HCT116 (cell line): ENCODE results near the gene TTC19. TPM values are rescaled to one million over a fixed set of nuclear protein-coding genes. Genes with fewer than 3 reads are reported as not detected.

Experiments used
- ATAC-seq: fragments of 200-7000 bp; cut with Tn5 transposase; 2 replicates; pipeline ENCODE4 v1.9.1; 2020; ENCODE audit warnings: mild to moderate bottlenecking, moderate library complexity
- BruUV-seq: library from RNA; stranded (reverse); fragments of 400-500 nt; replicated peaks from 2 replicates; lab custom pipeline; 2021; lab: Mats Ljungman, UMichigan
- CTCF ChIA-PET: fragments of 300-600 bp; sonication (Branson Sonifier 250); formaldehyde crosslinking; loops from one replicate; lab custom pipeline; 2021; ENCODE audit warnings: antibody characterized with exemption; lab: Charles Lee
- POLR2A ChIA-PET: fragments of 300-600, 350-600 bp; sonication (Branson Sonifier 250); formaldehyde crosslinking; loops from one replicate; lab custom pipeline; 2021; ENCODE audit warnings: antibody characterized with exemption; lab: Charles Lee
- RAD21 ChIA-PET, 2 experiments: fragments of 300-600 bp; sonication (Branson Sonifier 250); formaldehyde crosslinking; loops; one replicate each; lab custom pipeline; 2023; ENCODE audit warnings: low total read pairs in 2 of 2; ENCODE audit not compliant: uncharacterized antibody in 2 of 2, unreplicated experiment in 2 of 2, low non-redundant PET in 1 of 2; lab: Charles Lee
- DNase-seq: peaks from one replicate; pipeline ENCODE4 v3.0.0-alpha.2; 2010; ENCODE audit warnings: low read depth, low spot score
- H2AFZ ChIP-seq: fragments of 200-600 bp; shearing (Covaris generic), sonication (generic); 2 replicates; pipeline ENCODE4 v1.6.1; 2017; ENCODE audit warnings: low read depth, mixed run types, mixed read lengths, antibody characterized with exemption, low read length; ENCODE audit not compliant: poor library complexity, severe bottlenecking
- H3K27ac ChIP-seq: 2 replicates; pipeline ENCODE4 v1.5.1; 2012; ENCODE audit warnings: low read depth, low read length
- H3K27me3 ChIP-seq: fragments of 200-600 bp; sonication (generic); 2 replicates; pipeline ENCODE4 v1.6.1; 2016; ENCODE audit warnings: mixed run types, low read length, mixed read lengths; ENCODE audit not compliant: insufficient read depth
- H3K36me3 ChIP-seq, 2 experiments: fragments of 200-500 bp in 1 of 2; fragments of 200-600 bp in 1 of 2; sonication (Bioruptor generic) in 1 of 2; sonication (generic) in 1 of 2; 2 replicates each; pipeline versions ENCODE4 v1.5.1 to v1.6.1; 2014 to 2016; ENCODE audit warnings: low read length in 2 of 2, inconsistent platforms in 1 of 2, mixed read lengths in 1 of 2, mixed run types in 1 of 2; ENCODE audit not compliant: insufficient read depth in 2 of 2, control insufficient read depth in 1 of 2
- H3K4me1 ChIP-seq, 2 experiments: fragments of 200-600 bp in 1 of 2; sonication (generic) in 1 of 2; 2 replicates each; pipeline versions ENCODE4 v1.5.1 to v1.6.1; 2012 to 2017; ENCODE audit warnings: low read length in 2 of 2, inconsistent platforms in 1 of 2, mild to moderate bottlenecking in 1 of 2, mixed read lengths in 1 of 2, mixed run types in 1 of 2, moderate library complexity in 1 of 2; ENCODE audit not compliant: insufficient read depth in 2 of 2, control insufficient read depth in 1 of 2
- H3K4me2 ChIP-seq: fragments of 200-600 bp; sonication (generic); 2 replicates; pipeline ENCODE4 v1.6.1; 2017; ENCODE audit warnings: mixed run types, low read length, mixed read lengths
- H3K4me3 ChIP-seq, 2 experiments: fragments of 200-600 bp in 1 of 2; sonication (generic) in 1 of 2; replicated peaks in 1 of 2; 2 replicates each; pipeline ENCODE4 v1.5.1; 2011 to 2016; ENCODE audit warnings: low read length in 2 of 2, control low read depth in 1 of 2, low read depth in 1 of 2, mild to moderate bottlenecking in 1 of 2, mixed read lengths in 1 of 2, mixed run types in 1 of 2
- H3K79me2 ChIP-seq: fragments of 200-600 bp; sonication (generic); 2 replicates; pipeline ENCODE4 v1.6.1; 2017; ENCODE audit warnings: mild to moderate bottlenecking, mixed run types, low read length, moderate library complexity, mixed read lengths; ENCODE audit not compliant: insufficient read depth
- H3K9ac ChIP-seq: fragments of 200-600 bp; sonication (generic); 2 replicates; pipeline ENCODE4 v1.6.1; 2016; ENCODE audit warnings: low read length, mixed read lengths
- H3K9me2 ChIP-seq: fragments of 200-600 bp; sonication (generic), shearing (Covaris generic); 2 replicates; pipeline ENCODE4 v1.6.1; 2017; ENCODE audit warnings: mixed run types, mild to moderate bottlenecking, moderate library complexity; ENCODE audit not compliant: insufficient read depth
- H3K9me3 ChIP-seq, 2 experiments: fragments of 200-500 bp in 1 of 2; fragments of 200-600 bp in 1 of 2; sonication (Bioruptor generic) in 1 of 2; sonication (generic) in 1 of 2; 2 replicates each; pipeline ENCODE4 v1.6.1; 2014 to 2017; ENCODE audit warnings: low read length in 2 of 2, mixed read lengths in 2 of 2, inconsistent platforms in 1 of 2, low read depth in 1 of 2, mild to moderate bottlenecking in 1 of 2, mixed run types in 1 of 2, moderate library complexity in 1 of 2; ENCODE audit not compliant: control insufficient read depth in 1 of 2, insufficient read depth in 1 of 2
- H4K20me1 ChIP-seq: fragments of 200-600 bp; sonication (generic), shearing (Covaris generic); 2 replicates; pipeline ENCODE4 v1.6.1; 2017; ENCODE audit warnings: mixed run types, mild to moderate bottlenecking, moderate library complexity; ENCODE audit not compliant: insufficient read depth
- ATF3 ChIP-seq: IDR thresholded peaks from 2 replicates; pipeline ENCODE4 v1.6.1; 2012
- CBX3 ChIP-seq: IDR thresholded peaks from 2 replicates; pipeline ENCODE4 v1.6.1; 2012; ENCODE audit warnings: low read depth
- CEBPB ChIP-seq: IDR thresholded peaks from 2 replicates; pipeline ENCODE4 v1.6.1; 2012; ENCODE audit warnings: low read depth
- EZH2 ChIP-seq: fragments of 200-600 bp; sonication (generic); IDR thresholded peaks from 2 replicates; pipeline ENCODE4 v1.6.1; 2017; ENCODE audit warnings: antibody characterized with exemption, mixed run types
- EZH2phosphoT487 ChIP-seq: fragments of 200-600 bp; IDR thresholded peaks from 2 replicates; pipeline ENCODE4 v1.6.1; 2018; ENCODE audit warnings: antibody characterized with exemption, borderline replicate concordance
- FOSL1 ChIP-seq: IDR thresholded peaks from 2 replicates; pipeline ENCODE4 v1.6.1; 2012; ENCODE audit warnings: low read depth
- JUND ChIP-seq: IDR thresholded peaks from 2 replicates; pipeline ENCODE4 v1.6.1; 2012
- POLR2A ChIP-seq: IDR thresholded peaks from 2 replicates; pipeline ENCODE4 v1.7.0; 2011; ENCODE audit warnings: borderline replicate concordance; ENCODE audit not compliant: insufficient read depth, insufficient read length; ENCODE audit errors: extremely low read depth
- REST ChIP-seq: IDR thresholded peaks from 2 replicates; pipeline ENCODE4 v1.6.1; 2012; ENCODE audit warnings: low read depth
- SP1 ChIP-seq: IDR thresholded peaks from 2 replicates; pipeline ENCODE4 v1.6.1; 2012; ENCODE audit warnings: low read depth
- SRF ChIP-seq: IDR thresholded peaks from 2 replicates; pipeline ENCODE4 v1.6.1; 2012; ENCODE audit warnings: low read depth
- TCF7L2 ChIP-seq: IDR thresholded peaks from 2 replicates; pipeline ENCODE4 v1.7.0; 2011; ENCODE audit warnings: borderline replicate concordance, inconsistent platforms; ENCODE audit not compliant: insufficient read depth, insufficient read length; ENCODE audit errors: extremely low read depth
- YY1 ChIP-seq: IDR thresholded peaks from 2 replicates; pipeline ENCODE4 v1.6.1; 2011; ENCODE audit warnings: low read length, low read depth, moderate library complexity, mild to moderate bottlenecking; ENCODE audit not compliant: insufficient replicate concordance; ENCODE audit errors: extremely low read depth
- ZFX ChIP-seq: fragments of 450-650 bp; IDR thresholded peaks from 2 replicates; pipeline ENCODE4 v1.6.1; 2017
- intact Hi-C: fragments of 100-400 bp; cut with micrococcal nuclease; formaldehyde crosslinking; loops from 2 replicates; pipeline ENCODE4 v1.10.0; 2022
- total RNA-seq: library from RNA; stranded (reverse); gene quantifications from one replicate; pipeline ENCODE4 v1.2.1, GENCODE V29; 2021; ENCODE audit not compliant: unreplicated experiment
- TF ChIP-seq, protein P1 (sequence below), 3 experiments: fragments of 200-600 bp in 1 of 3; sonication (generic) in 1 of 3; IDR thresholded peaks in 2 of 3; conservative IDR thresholded peaks in 1 of 3; 2 replicates each; pipeline ENCODE4 v1.5.1; 2012 to 2017; ENCODE audit warnings: low read depth in 2 of 3, low read length in 2 of 3, antibody characterized with exemption in 1 of 3, borderline replicate concordance in 1 of 3, control low read depth in 1 of 3, mild to moderate bottlenecking in 1 of 3, mixed read lengths in 1 of 3, mixed run types in 1 of 3, moderate library complexity in 1 of 3; ENCODE audit not compliant: insufficient read depth in 1 of 3
- TF ChIP-seq, protein P2 (sequence below): IDR thresholded peaks from 2 replicates; pipeline ENCODE4 v1.6.1; 2011; ENCODE audit warnings: mild to moderate bottlenecking, low read length, moderate library complexity; ENCODE audit not compliant: insufficient replicate concordance; ENCODE audit errors: extremely low read depth
- TF ChIP-seq, protein P3 (sequence below): IDR thresholded peaks from 2 replicates; pipeline ENCODE4 v1.6.1; 2012

The TTC19 gene
- total RNA-seq, 1 experiment from 2014 or later, result 61.3 TPM

DNA sequence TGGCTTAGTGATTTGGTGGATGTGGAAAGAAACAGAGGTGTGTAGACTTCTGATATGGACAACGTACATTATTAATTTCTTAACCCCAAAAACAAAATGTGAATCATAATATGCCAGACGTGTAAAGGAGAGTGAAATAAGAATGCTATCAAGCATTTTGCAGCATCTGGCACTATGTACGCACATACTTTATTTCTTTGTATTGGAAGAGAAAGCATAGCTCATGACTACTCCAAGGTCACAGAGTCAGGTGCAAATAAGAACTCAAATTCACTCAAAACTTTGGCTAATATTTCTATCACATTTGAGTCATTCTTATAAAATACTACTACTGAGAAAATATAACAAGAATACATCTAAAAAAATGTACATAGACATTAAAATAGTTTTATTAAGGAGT is 74.8 kb downstream of the TTC19 start:
- no TSS peak for BruUV-seq
- Histone ChIP-seq H4K20me1 (no peaks in the 10 kb centered on the region), H3K9me2 (no peaks in the 10 kb centered on the region), H3K79me2 (no peaks in the 10 kb centered on the region), H3K9me3 (no peaks in the 10 kb centered on the region), H3K27me3 (no peaks in the 10 kb centered on the region), H3K36me3 (peaks cover 21 to 29% of the 10 kb centered on the region in 2 experiments; a peak in 3 of 4 replicates), H3K9ac (no peak overlapping the region), H3K4me1 (no peaks in the 10 kb centered on the region), H3K4me2 (no peak overlapping the region), H2AFZ (no peak overlapping the region), H3K4me3 (no peak overlapping the region), H3K27ac (no peak overlapping the region)
- TF ChIP-seq, protein P1, sequence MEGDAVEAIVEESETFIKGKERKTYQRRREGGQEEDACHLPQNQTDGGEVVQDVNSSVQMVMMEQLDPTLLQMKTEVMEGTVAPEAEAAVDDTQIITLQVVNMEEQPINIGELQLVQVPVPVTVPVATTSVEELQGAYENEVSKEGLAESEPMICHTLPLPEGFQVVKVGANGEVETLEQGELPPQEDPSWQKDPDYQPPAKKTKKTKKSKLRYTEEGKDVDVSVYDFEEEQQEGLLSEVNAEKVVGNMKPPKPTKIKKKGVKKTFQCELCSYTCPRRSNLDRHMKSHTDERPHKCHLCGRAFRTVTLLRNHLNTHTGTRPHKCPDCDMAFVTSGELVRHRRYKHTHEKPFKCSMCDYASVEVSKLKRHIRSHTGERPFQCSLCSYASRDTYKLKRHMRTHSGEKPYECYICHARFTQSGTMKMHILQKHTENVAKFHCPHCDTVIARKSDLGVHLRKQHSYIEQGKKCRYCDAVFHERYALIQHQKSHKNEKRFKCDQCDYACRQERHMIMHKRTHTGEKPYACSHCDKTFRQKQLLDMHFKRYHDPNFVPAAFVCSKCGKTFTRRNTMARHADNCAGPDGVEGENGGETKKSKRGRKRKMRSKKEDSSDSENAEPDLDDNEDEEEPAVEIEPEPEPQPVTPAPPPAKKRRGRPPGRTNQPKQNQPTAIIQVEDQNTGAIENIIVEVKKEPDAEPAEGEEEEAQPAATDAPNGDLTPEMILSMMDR (IDR thresholded peaks at IDR 0.05 in 2 of 3, conservative IDR thresholded peaks at IDR 0.05 in 1 of 3; ENCODE audit: borderline replicate concordance in 1 of 3, insufficient read depth in 1 of 3, low read depth in 2 of 3, low read length in 2 of 3), result no peak
- no peak for TF ChIP-seq FOSL1
- no peak for TF ChIP-seq SP1
- no peak for TF ChIP-seq ATF3
- TF ChIP-seq CBX3, result no peak
- TF ChIP-seq SRF, result no peak
- TF ChIP-seq ZFX, result no peak
- TF ChIP-seq, protein P2, sequence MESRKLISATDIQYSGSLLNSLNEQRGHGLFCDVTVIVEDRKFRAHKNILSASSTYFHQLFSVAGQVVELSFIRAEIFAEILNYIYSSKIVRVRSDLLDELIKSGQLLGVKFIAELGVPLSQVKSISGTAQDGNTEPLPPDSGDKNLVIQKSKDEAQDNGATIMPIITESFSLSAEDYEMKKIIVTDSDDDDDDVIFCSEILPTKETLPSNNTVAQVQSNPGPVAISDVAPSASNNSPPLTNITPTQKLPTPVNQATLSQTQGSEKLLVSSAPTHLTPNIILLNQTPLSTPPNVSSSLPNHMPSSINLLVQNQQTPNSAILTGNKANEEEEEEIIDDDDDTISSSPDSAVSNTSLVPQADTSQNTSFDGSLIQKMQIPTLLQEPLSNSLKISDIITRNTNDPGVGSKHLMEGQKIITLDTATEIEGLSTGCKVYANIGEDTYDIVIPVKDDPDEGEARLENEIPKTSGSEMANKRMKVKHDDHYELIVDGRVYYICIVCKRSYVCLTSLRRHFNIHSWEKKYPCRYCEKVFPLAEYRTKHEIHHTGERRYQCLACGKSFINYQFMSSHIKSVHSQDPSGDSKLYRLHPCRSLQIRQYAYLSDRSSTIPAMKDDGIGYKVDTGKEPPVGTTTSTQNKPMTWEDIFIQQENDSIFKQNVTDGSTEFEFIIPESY, result no peak
- no peak for TF ChIP-seq EZH2phosphoT487
- TF ChIP-seq TCF7L2, result no peak
- no peak for TF ChIP-seq CEBPB
- TF ChIP-seq EZH2, result no peak
- TF ChIP-seq, protein P3, sequence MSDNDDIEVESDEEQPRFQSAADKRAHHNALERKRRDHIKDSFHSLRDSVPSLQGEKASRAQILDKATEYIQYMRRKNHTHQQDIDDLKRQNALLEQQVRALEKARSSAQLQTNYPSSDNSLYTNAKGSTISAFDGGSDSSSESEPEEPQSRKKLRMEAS, result no peak
- TF ChIP-seq YY1, result no peak
- no peak for TF ChIP-seq REST
- no peak for TF ChIP-seq JUND
- TF ChIP-seq POLR2A, result no peak
- intact Hi-C loops, result no loop called here
- ChIA-PET POLR2A (no interaction called here), CTCF (no interaction called here), RAD21 (no interaction called here)
- ATAC-seq, result no peak
- no peak for DNase-seq
